Endometrial microvascular endothelial cells (primary cell): ENCODE measurements around the gene MDH1. TPM values are rescaled to one million over a fixed set of nuclear protein-coding genes. Genes with fewer than 3 reads are reported as not detected.
"Not testable (repeated sequence)": the region's sequence is repeated elsewhere in the genome, so short reads cannot be mapped to it uniquely, and the experiment has no call there.

Experiments used
- in situ Hi-C: cut with HindIII; loops from 2 replicates; pipeline ENCODE4 v1.10.0; 2017; ENCODE audit warnings: low sequenced_read_pairs, low pct_unique_long_range_greater_than_20kb; ENCODE audit errors: inconsistent ontology term
- total RNA-seq: library from RNA; depleted of rRNA; stranded (reverse); fragments of >200 nt; gene quantifications from one replicate; pipeline ENCODE4 v1.2.3, GENCODE V29; 2015; ENCODE audit errors: inconsistent ontology term

MDH1 gene
- total RNA-seq, 1 donor from 2014 or later = 151 TPM

- in situ Hi-C loops = no loop called here
These were observed 7.3 kb upstream of the MDH1 start for GRCh38 chr2:63581298-63581961.

GRCh38 chr2:63582873-63583272, 5.9 kb upstream of the MDH1 start:
- in situ Hi-C loops = no loop called here

GRCh38 chr2:63587814-63588384, 864 bp upstream of the MDH1 start:
- in situ Hi-C loops = no loop called here

DNA sequence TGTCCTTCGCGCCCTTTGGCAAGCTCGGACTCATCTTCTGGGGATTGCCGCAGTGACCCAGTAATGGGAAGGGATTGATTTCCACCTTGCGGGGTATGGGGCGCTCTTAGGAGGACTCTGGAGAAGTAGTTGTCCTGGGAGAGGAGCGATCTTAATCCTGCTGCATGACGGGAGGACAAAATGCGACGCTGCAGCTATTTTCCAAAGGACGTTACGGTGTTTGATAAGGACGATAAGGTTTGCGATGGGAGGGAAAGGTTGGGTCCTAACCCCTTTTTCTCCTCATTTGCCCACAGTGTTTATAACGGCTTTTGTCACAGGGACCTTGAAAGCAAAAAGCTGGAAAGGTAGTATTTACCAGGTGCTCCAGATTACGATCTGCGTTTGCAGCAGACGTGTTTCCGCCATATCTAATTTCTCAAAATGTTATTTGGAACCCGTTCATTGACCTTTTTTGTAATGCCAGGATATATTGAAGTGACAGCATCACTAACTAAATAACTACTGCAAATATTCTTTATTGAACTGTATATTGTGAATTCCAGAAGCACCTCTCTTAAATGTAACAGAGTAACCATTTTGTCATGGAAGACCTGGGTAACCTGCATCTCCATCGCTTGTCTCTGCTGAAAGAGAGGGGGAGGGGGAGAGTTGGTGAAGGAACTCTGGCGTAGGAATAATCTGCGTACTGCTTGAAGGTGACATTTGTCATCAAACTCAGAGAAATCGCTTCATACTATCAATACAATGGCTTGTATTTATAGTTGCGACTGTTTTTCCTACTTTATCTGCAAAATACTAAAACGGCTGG, 590 bp downstream of the MDH1 start:
- in situ Hi-C loops = no loop called here

DNA sequence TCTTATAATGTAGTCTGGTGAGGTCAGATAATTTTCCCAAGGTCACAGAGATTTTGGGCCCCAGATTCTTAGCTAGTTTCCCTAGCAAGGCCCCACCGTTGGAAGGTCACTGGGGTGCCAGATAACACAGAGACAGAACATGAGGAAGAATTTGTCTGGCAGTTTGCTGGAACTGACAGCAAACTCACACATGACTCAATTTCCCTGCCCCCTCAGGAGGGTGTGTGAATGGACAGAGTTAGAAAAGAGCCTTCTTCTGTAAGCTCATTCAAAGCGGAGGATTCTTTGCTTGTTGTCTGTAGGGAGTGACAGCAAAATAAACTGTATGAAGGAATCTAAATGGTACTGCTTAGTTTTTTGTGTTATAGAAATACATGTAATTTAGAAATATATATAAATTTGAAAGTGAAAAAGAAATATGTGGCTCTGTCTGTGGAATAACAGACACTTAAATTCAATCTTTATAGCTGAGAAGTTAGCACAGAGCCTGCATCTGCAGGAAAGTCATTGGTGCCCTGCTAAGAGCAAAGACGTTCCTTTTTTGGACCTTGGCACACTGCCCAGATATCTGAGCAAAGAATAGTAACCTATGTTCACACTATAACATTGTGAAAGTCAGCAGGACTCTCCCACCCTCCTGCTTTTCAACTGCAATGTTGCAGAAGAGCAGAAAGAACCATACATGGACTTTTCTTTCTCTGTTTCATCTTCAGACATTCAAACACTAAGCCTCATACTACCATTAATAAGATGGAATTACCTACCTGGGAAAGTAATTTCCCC, 2.1 kb downstream of the MDH1 start:
- in situ Hi-C loops = no loop called here

- in situ Hi-C loops = no loop called here
These were observed 2.9 kb downstream of the MDH1 start for GRCh38 chr2:63591566-63592175.

GRCh38 chr2:63594660-63595059, 5.9 kb downstream of the MDH1 start:
- in situ Hi-C loops = no loop called here

DNA sequence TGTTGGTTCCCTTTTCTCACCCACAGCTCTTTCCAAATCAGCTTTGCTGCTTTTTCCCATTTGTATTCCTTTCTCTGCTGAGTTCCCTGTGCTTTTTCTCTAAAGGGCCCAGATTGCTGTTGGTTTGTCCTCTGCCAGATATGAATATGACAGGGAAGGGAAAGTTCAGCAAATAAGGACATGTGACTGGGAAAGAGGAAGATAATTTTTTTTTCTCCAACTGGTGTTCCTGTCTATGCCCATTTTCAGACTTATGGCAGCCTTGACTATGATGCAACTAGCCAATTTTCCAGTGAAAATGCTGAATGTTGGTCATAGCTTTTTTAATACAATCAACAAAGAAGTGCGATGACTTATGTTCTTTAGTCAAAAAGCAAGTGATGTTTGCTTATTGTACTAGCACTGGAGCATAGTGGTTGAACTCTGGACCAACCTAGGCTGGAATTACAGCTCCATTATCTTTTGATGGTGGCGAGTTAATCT, 7.7 kb downstream of the MDH1 start:
- in situ Hi-C loops = no loop called here

DNA sequence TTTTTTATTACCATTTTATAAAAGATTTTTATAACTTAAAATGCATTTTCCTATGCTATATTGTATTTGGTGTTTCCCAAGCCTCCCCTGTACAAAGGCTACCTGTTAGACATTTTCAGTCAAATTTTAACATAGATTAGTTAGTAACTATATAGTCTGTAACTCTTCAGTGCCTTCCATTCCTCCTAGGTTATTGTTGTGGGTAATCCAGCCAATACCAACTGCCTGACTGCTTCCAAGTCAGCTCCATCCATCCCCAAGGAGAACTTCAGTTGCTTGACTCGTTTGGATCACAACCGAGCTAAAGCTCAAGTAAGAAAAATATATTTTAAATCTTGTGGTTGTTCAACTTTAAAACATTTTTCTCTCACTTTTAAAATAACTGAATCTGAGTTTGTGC, 10.2 kb downstream of the MDH1 start:
- in situ Hi-C loops = no loop called here

- in situ Hi-C loops = no loop called here
These were observed 12.2 kb downstream of the MDH1 start for GRCh38 chr2:63600881-63601460.

GRCh38 chr2:63604666-63605065, 15.9 kb downstream of the MDH1 start:
- in situ Hi-C loops = no loop called here

GRCh38 chr2:63608865-63609264, 20.1 kb downstream of the MDH1 start:
- in situ Hi-C loops = not testable (repeated sequence)

DNA sequence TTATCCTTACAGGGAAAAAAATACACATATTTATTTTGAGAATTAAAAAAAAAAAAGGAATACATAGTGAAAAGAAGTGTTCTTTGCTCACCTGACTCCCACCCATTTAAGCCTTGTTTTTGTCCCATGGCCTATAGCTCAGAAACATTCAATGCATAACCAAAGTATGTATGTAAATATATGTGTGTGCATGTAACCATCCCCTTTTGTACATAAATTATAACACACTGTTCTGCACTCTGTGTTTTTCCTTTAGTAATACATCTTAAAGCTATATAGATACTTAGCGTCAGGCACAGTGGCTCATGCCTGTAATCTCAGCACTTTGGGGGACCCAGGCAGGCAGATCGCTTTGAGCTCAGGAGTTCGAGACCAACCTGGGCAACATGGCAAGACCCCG, 21.8 kb downstream of the MDH1 start:
- in situ Hi-C loops = no loop called here

DNA sequence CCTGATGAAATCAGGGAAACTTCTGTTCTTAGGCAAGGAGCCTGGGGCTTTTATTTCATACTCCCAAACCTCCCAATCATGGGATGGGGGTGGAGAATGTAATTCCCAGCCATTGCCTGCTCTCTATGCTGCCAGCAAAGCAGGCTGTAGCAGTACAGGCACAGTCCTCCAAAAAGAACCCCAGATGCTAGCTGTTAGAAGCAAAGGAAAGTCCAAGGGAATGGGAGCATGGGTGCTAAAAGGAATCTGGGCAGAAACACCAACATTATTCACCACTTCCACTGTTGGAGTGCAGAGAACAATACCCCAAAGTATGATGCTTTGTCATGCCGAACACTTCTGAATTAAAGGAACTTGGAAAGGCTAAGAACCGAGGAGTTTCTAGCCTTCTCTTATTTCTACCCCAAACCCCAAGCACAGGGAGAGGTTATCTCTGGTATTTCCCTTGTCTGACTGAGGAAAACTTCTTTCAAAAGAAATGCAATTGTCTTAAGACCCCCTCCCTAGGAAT, 24.7 kb downstream of the MDH1 start:
- in situ Hi-C loops = no loop called here

- in situ Hi-C loops = no loop called here
These were observed 25.7 kb downstream of the MDH1 start for GRCh38 chr2:63614448-63614968.

- in situ Hi-C loops = no loop called here
These were observed 26.5 kb downstream of the MDH1 start for GRCh38 chr2:63614983-63615945.

GRCh38 chr2:63617366-63617765, 28.6 kb downstream of the MDH1 start:
- in situ Hi-C loops = no loop called here
